Neural cell (in vitro differentiated cells): ENCODE data around the gene PXK. TPM values are rescaled to one million over a fixed set of nuclear protein-coding genes. Genes with fewer than 3 reads are reported as not detected.

Experiments used
- H2AFZ ChIP-seq: fragments of 200-600, 300-800 bp; sonication (generic), shearing (Covaris generic); 2 replicates; pipeline ENCODE4 v1.6.0; 2014; ENCODE audit warnings: low read depth, mild to moderate bottlenecking, antibody characterized with exemption, low read length, moderate library complexity
- H3F3A ChIP-seq: fragments of 200-600 bp; shearing (Covaris generic); 2 replicates; pipeline ENCODE4 v1.6.1; 2016; ENCODE audit warnings: mild to moderate bottlenecking, moderate library complexity, mixed read lengths, antibody characterized with exemption, low read length; ENCODE audit not compliant: insufficient read depth, poor library complexity, severe bottlenecking
- H3K27ac ChIP-seq: fragments of 200-600, 300-800 bp; sonication (generic), shearing (Covaris generic); 2 replicates; pipeline ENCODE4 v1.5.1; 2014; ENCODE audit warnings: mild to moderate bottlenecking, low read length, moderate library complexity
- H3K27me3 ChIP-seq: fragments of 300-800, 200-600 bp; sonication (generic), shearing (Covaris generic); 2 replicates; pipeline ENCODE4 v1.6.0; 2014; ENCODE audit warnings: mild to moderate bottlenecking, low read depth, low read length, moderate library complexity; ENCODE audit not compliant: insufficient read depth
- H3K36me3 ChIP-seq: fragments of 300-800, 200-600 bp; sonication (generic), shearing (Covaris generic); 2 replicates; pipeline ENCODE4 v1.5.1; 2014; ENCODE audit warnings: mild to moderate bottlenecking, antibody characterized with exemption, low read length, moderate library complexity; ENCODE audit not compliant: insufficient read depth
- H3K4me2 ChIP-seq: fragments of 300-800, 200-600 bp; sonication (generic), shearing (Covaris generic); 2 replicates; pipeline ENCODE4 v1.6.0; 2014; ENCODE audit warnings: mild to moderate bottlenecking, low read length
- H3K4me3 ChIP-seq: fragments of 300-800, 200-600 bp; sonication (generic), shearing (Covaris generic); 2 replicates; pipeline ENCODE4 v1.5.1; 2014; ENCODE audit warnings: mild to moderate bottlenecking, low read length, moderate library complexity
- H3K79me2 ChIP-seq: fragments of 200-600 bp; shearing (Covaris generic); replicated peaks from 2 replicates; pipeline ENCODE4 v1.6.0; 2014; ENCODE audit warnings: mild to moderate bottlenecking, low read length, moderate library complexity; ENCODE audit not compliant: insufficient read depth
- H3K9ac ChIP-seq: fragments of 300-800, 200-600 bp; sonication (generic), shearing (Covaris generic); 2 replicates; pipeline ENCODE4 v1.6.1; 2016; ENCODE audit warnings: mild to moderate bottlenecking, low read length, mixed read lengths
- H3K9me2 ChIP-seq: fragments of 200-600 bp; shearing (Covaris generic); 2 replicates; pipeline ENCODE4 v1.6.1; 2016; ENCODE audit warnings: mild to moderate bottlenecking, low read length, mixed read lengths; ENCODE audit not compliant: insufficient read depth
- H3K9me3 ChIP-seq: fragments of 200-600, 300-800 bp; sonication (generic), shearing (Covaris generic); 2 replicates; pipeline ENCODE4 v1.6.1; 2016; ENCODE audit warnings: mild to moderate bottlenecking, mixed run types, low read length, moderate library complexity, mixed read lengths
- H4K20me1 ChIP-seq: fragments of 200-600 bp; shearing (Covaris generic); 2 replicates; pipeline ENCODE4 v1.6.1; 2016; ENCODE audit warnings: mild to moderate bottlenecking, mixed run types; ENCODE audit not compliant: insufficient read depth
- EP300 ChIP-seq: fragments of 450-650 bp; conservative IDR thresholded peaks from 2 replicates; pipeline ENCODE4 v1.6.1; 2014; ENCODE audit warnings: antibody characterized with exemption, mild to moderate bottlenecking, moderate library complexity; ENCODE audit not compliant: poor library complexity, severe bottlenecking
- EZH2 ChIP-seq: fragments of 200-600, 300-800 bp; shearing (Covaris generic), sonication (generic); IDR thresholded peaks from 2 replicates; pipeline ENCODE4 v1.6.1; 2014; ENCODE audit warnings: antibody characterized with exemption, low read length, borderline replicate concordance, mild to moderate bottlenecking; ENCODE audit not compliant: insufficient read depth, poor library complexity, severe bottlenecking
- MXI1 ChIP-seq: fragments of 450-650 bp; conservative IDR thresholded peaks from 2 replicates; pipeline ENCODE4 v1.6.1; 2014; ENCODE audit warnings: antibody characterized with exemption, mild to moderate bottlenecking; ENCODE audit not compliant: poor library complexity, severe bottlenecking
- POLR2AphosphoS5 ChIP-seq: IDR thresholded peaks from 2 replicates; pipeline ENCODE4 v1.6.1; 2012
- RAD21 ChIP-seq: fragments of 450-650 bp; conservative IDR thresholded peaks from 2 replicates; pipeline ENCODE4 v1.6.1; 2014; ENCODE audit warnings: antibody characterized with exemption, mild to moderate bottlenecking, moderate library complexity
- REST ChIP-seq: IDR thresholded peaks from 2 replicates; pipeline ENCODE4 v1.6.1; 2012; ENCODE audit warnings: borderline replicate concordance
- SMC3 ChIP-seq: fragments of 450-650 bp; conservative IDR thresholded peaks from 2 replicates; pipeline ENCODE4 v1.6.1; 2014; ENCODE audit warnings: antibody characterized with exemption, mild to moderate bottlenecking, moderate library complexity; ENCODE audit not compliant: poor library complexity
- TAF1 ChIP-seq: IDR thresholded peaks from 2 replicates; pipeline ENCODE4 v1.6.1; 2012; ENCODE audit warnings: low read depth
- polyA plus RNA-seq: library from polyadenylated mRNA; depleted of rRNA; stranded (reverse); fragments of >200 nt; gene quantifications from 2 replicates; pipeline ENCODE4 v1.2.3, GENCODE V29; 2014
- TF ChIP-seq, protein P1 (sequence below): fragments of 450-650 bp; IDR thresholded peaks from 2 replicates; pipeline ENCODE4 v1.5.1; 2014; ENCODE audit warnings: antibody characterized with exemption, mild to moderate bottlenecking, moderate library complexity; ENCODE audit not compliant: poor library complexity, severe bottlenecking

PXK gene
- polyA plus RNA-seq, 1 donor from 2014 or later: 37.7 TPM

- H4K20me1 ChIP-seq: no peaks in the 10 kb centered on the region
- TF ChIP-seq REST: no peak
- no peak for TF ChIP-seq MXI1
- no peak for TF ChIP-seq EP300
- TF ChIP-seq SMC3: no peak
- TF ChIP-seq RAD21: no peak
- TF ChIP-seq TAF1: no peak
- TF ChIP-seq EZH2: no peak
- TF ChIP-seq, protein P1, sequence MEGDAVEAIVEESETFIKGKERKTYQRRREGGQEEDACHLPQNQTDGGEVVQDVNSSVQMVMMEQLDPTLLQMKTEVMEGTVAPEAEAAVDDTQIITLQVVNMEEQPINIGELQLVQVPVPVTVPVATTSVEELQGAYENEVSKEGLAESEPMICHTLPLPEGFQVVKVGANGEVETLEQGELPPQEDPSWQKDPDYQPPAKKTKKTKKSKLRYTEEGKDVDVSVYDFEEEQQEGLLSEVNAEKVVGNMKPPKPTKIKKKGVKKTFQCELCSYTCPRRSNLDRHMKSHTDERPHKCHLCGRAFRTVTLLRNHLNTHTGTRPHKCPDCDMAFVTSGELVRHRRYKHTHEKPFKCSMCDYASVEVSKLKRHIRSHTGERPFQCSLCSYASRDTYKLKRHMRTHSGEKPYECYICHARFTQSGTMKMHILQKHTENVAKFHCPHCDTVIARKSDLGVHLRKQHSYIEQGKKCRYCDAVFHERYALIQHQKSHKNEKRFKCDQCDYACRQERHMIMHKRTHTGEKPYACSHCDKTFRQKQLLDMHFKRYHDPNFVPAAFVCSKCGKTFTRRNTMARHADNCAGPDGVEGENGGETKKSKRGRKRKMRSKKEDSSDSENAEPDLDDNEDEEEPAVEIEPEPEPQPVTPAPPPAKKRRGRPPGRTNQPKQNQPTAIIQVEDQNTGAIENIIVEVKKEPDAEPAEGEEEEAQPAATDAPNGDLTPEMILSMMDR: no peak
- no peak for TF ChIP-seq POLR2AphosphoS5
- H2AFZ ChIP-seq: no peak overlapping the region
- no peak overlapping the region for H3K9ac ChIP-seq
- H3K27ac ChIP-seq: no peak overlapping the region
- no peaks in the 10 kb centered on the region for H3K9me2 ChIP-seq
- H3K9me3 ChIP-seq: no peaks in the 10 kb centered on the region
- no peaks in the 10 kb centered on the region for H3K27me3 ChIP-seq
- no peaks in the 10 kb centered on the region for H3K36me3 ChIP-seq
- H3F3A ChIP-seq: no peaks in the 10 kb centered on the region
- H3K4me2 ChIP-seq: no peak overlapping the region
- no peaks in the 10 kb centered on the region for H3K79me2 ChIP-seq
- H3K4me3 ChIP-seq: no peak overlapping the region
These were observed 54.1 kb downstream of the PXK start for GRCh38 chr3:58386626-58387365.

GRCh38 chr3:58387650-58388546 lies 55.2 kb downstream of the PXK start:
- Histone ChIP-seq H4K20me1 (no peaks in the 10 kb centered on the region), H3K9ac (no peak overlapping the region), H3K9me3 (no peaks in the 10 kb centered on the region), H3F3A (no peaks in the 10 kb centered on the region), H3K9me2 (no peaks in the 10 kb centered on the region), H3K4me2 (no peak overlapping the region), H3K27me3 (no peaks in the 10 kb centered on the region), H3K36me3 (no peaks in the 10 kb centered on the region), H3K79me2 (no peaks in the 10 kb centered on the region), H3K27ac (no peak overlapping the region), H2AFZ (no peak overlapping the region), H3K4me3 (no peak overlapping the region)
- no peak for TF ChIP-seq MXI1
- no peak for TF ChIP-seq REST
- no peak for TF ChIP-seq EP300
- no peak for TF ChIP-seq EZH2
- TF ChIP-seq TAF1: no peak
- no peak for TF ChIP-seq SMC3
- TF ChIP-seq, protein P1: no peak
- TF ChIP-seq RAD21: no peak
- TF ChIP-seq POLR2AphosphoS5: no peak
